ENCODE results near the gene KASH5.
A peak's percentile ranks its signal among the peaks of the same experiment; 100 is the strongest.
"Not testable (repeated sequence)": the region's sequence is repeated elsewhere in the genome, so short reads cannot be mapped to it uniquely, and the experiment has no call there.

The KASH5 gene

DNA sequence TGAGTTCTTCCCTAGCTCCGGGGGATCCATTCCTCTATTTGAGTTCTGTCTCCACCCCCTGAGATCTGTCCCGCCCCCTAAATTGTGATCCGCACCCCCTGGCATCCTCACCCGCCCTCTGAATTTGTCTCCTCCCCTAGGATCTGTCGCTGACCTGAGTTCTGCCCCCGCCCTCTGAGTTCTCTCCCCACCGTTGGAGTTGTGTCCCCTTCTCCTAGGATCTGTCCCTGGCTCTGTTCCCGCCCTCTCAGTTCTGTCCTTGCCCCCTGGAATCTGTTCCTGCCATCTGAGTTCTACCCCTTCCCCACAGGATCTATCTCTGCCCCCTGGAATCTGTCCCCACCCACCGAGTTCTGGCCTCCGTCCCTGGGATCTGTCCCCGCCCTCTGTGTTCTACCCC lies 54.3 kb downstream of the KASH5 start:
- Histone ChIP-seq H3K4me3 (ENCODE audit: control insufficient read depth in 1 of 7, extremely low read depth in 1 of 7, insufficient read depth in 4 of 7, low read depth in 2 of 7, low read length in 6 of 7) (peak overlapping the region in 3 of 7 experiments; percentile 3 to 79 (median 79)), H3K4me1 (ENCODE audit: control extremely low read depth in 1 of 4, control insufficient read depth in 4 of 4, insufficient read depth in 4 of 4, low read length in 3 of 4) (peaks cover 0 to 22% (median 15%) of the 10 kb centered on the region in 4 experiments), H3K36me3 (ENCODE audit: control insufficient read depth in 4 of 4, insufficient read depth in 4 of 4, low read length in 3 of 4) (peaks cover 0 to 14% (median 8%) of the 10 kb centered on the region in 4 experiments), H3K27me3 (replicated peaks in 2 of 5; ENCODE audit: control insufficient read depth in 4 of 5, insufficient read depth in 5 of 5, low read length in 4 of 5) (peaks cover 2 to 52% (median 36%) of the 10 kb centered on the region in 5 experiments), H3K27ac (ENCODE audit: insufficient read depth in 1 of 2, low read depth in 1 of 2, low read length in 2 of 2, poor library complexity in 1 of 2, severe bottlenecking in 2 of 2) (no peak overlapping the region), H3K9me3 (ENCODE audit: control extremely low read depth in 1 of 5, control insufficient read depth in 4 of 5, insufficient read depth in 2 of 5, low read depth in 1 of 5, low read length in 4 of 5) (no peaks in the 10 kb centered on the region)
- DNase-seq, result no peak
- ChIA-PET CTCF (interaction anchor here (1.0 to 2.2 kb wide), 3 partner anchors 32 to 141 kb away, joined by 3 to 9 read pairs (median 4); no protein-coding TSS in a partner anchor), POLR2A (no interaction called here)
- WGBS (ENCODE audit: insufficient coverage), result 10% methylated on average over 11 of the region's 11 CpGs

DNA sequence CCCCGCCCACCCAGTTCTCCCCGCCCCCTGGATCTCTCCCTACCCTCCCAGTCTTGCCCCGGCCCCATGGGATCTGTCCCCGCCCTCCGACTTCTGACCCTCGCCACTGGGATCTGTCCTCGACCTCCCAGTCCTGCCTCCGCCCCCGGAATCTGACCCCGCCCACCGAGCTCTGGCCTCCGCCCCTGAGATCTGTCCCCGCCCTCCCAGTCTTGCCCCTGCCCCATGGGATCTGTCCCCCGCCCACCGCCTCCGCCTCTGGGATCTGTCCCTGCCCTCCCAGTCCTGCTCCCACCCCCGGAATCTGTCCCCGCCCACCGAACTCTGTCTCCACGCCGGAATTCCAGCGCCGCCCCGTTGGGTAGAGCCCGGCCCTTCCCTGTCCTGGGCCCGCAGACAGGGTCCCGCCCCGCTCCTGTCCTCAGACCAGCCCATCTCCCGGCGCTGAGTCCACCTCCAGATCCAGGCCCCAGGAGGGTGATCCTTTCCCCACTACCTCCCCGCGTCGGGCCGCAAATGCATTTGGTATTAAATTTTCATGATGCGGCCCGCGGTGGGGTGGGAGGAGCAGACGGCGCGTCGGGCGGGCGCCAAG lies 54.8 kb downstream of the KASH5 start:
- no peak for DNase-seq
- H3K36me3 ChIP-seq (ENCODE audit: control insufficient read depth in 4 of 4, insufficient read depth in 4 of 4, low read length in 3 of 4), result peaks cover 0 to 17% (median 10%) of the 10 kb centered on the region in 4 experiments
- H3K4me3 ChIP-seq (ENCODE audit: control insufficient read depth in 1 of 7, extremely low read depth in 1 of 7, insufficient read depth in 4 of 7, low read depth in 2 of 7, low read length in 6 of 7), result peak overlapping the region; percentile 43 to 79 (median 69)
- WGBS (ENCODE audit: insufficient coverage), result 0% methylated on average over 25 of the region's 43 CpGs
- ChIA-PET CTCF (interaction anchor here (0.7 to 2.2 kb wide), 3 partner anchors 13 to 142 kb away, joined by 3 to 9 read pairs (median 4); no protein-coding TSS in a partner anchor), POLR2A (no interaction called here)
- H3K4me1 ChIP-seq (ENCODE audit: control extremely low read depth in 1 of 4, control insufficient read depth in 4 of 4, insufficient read depth in 4 of 4, low read length in 3 of 4), result peaks cover 0 to 22% (median 15%) of the 10 kb centered on the region in 4 experiments
- H3K27me3 ChIP-seq (replicated peaks in 2 of 5; ENCODE audit: control insufficient read depth in 4 of 5, insufficient read depth in 5 of 5, low read length in 4 of 5), result peaks cover 2 to 47% (median 34%) of the 10 kb centered on the region in 5 experiments
- no peaks in the 10 kb centered on the region for H3K9me3 ChIP-seq (ENCODE audit: control extremely low read depth in 1 of 5, control insufficient read depth in 4 of 5, insufficient read depth in 2 of 5, low read depth in 1 of 5, low read length in 4 of 5)
- H3K27ac ChIP-seq (ENCODE audit: insufficient read depth in 1 of 2, low read depth in 1 of 2, low read length in 2 of 2, poor library complexity in 1 of 2, severe bottlenecking in 2 of 2), result no peak overlapping the region

DNA sequence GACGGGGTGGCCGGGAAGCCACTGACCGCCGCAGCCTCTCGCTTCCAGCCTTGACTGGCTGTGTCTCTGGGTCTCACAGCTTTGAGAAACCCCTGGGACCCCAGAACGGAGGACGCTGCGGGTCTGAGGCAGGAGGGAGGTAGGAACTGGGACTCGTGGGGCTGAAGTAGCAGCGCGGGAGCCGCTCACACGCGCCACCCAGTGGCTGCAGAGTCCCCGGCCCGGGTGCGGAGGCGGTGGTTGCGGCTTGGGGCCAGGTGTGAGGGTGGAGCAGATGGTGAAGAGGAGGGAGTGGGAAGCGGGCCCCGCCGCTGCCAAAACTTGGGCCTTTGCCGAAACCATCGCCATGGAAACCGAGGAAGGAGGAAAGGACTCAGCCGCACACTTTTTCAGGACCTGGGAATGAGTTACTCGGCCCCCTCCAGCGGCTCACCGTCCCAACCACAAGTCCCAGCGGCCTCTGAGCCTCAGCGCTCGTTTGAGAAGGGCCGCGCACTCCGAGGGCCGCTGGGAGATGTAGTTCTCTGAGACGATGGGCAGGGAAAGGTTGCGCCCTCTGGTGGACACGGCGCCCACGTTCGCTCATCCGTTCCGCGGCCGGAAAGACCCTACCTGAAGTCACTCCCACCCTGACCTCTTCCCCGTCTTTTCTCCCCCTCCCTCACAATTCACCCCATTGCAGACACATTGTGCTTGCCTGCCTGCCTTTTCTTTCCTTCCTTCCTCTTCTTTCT lies 55.5 kb downstream of the KASH5 start:
- Histone ChIP-seq H3K4me3 (ENCODE audit: control insufficient read depth in 1 of 7, extremely low read depth in 1 of 7, insufficient read depth in 4 of 7, low read depth in 2 of 7, low read length in 6 of 7) (peak overlapping the region; percentile 43 to 79 (median 69)), H3K27me3 (replicated peaks in 2 of 5; ENCODE audit: control insufficient read depth in 4 of 5, insufficient read depth in 5 of 5, low read length in 4 of 5) (peaks cover 2 to 40% (median 28%) of the 10 kb centered on the region in 5 experiments), H3K4me1 (ENCODE audit: control extremely low read depth in 1 of 4, control insufficient read depth in 4 of 4, insufficient read depth in 4 of 4, low read length in 3 of 4) (peaks cover 0 to 22% (median 15%) of the 10 kb centered on the region in 4 experiments), H3K27ac (ENCODE audit: insufficient read depth in 1 of 2, low read depth in 1 of 2, low read length in 2 of 2, poor library complexity in 1 of 2, severe bottlenecking in 2 of 2) (no peak overlapping the region), H3K9me3 (ENCODE audit: control extremely low read depth in 1 of 5, control insufficient read depth in 4 of 5, insufficient read depth in 2 of 5, low read depth in 1 of 5, low read length in 4 of 5) (no peaks in the 10 kb centered on the region), H3K36me3 (ENCODE audit: control insufficient read depth in 4 of 4, insufficient read depth in 4 of 4, low read length in 3 of 4) (peaks cover 0 to 24% (median 14%) of the 10 kb centered on the region in 4 experiments)
- CTCF ChIA-PET, result interaction anchor here (0.7 to 2.7 kb wide), 3 partner anchors 14 to 50 kb away, joined by 4 to 20 read pairs (median 9); no protein-coding TSS in a partner anchor
- DNase-seq, result peak; percentile 94 to 95 (median 95)
- under 1% methylated on average over 44 of the region's 47 CpGs for WGBS (ENCODE audit: insufficient coverage)
- POLR2A ChIA-PET, result no interaction called here

DNA sequence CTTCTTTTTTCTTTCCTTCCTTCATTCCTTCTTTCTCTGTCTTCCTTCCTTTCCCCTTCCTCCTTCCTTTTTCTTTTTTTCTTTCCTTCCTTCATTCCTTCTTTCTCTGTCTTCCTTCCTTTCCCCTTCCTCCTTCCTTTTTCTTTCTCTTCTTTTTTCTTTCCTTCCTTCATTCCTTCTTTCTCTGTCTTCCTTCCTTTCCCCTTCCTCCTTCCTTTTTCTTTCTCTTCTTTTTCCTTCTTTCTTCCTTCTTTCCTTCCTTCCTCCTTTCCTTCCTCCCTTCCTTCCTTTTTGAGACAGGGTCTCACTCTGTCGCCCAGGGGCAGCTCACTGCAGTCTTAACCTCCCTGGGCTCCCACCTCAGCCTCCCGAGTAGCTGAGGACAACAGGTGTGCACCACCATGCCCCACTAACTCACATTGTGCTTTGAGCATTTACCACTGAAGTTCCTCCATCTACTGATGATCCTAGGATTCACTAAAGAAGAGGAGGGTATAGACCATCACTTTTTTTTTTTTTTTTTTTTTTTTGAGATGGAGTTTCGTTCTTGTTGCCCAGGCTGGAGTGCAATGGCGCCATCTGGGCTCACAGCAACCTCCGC lies 56.2 kb downstream of the KASH5 start:
- H3K9me3 ChIP-seq (ENCODE audit: control extremely low read depth in 1 of 5, control insufficient read depth in 4 of 5, insufficient read depth in 2 of 5, low read depth in 1 of 5, low read length in 4 of 5); H3K27ac ChIP-seq (ENCODE audit: insufficient read depth in 1 of 2, low read depth in 1 of 2, low read length in 2 of 2, poor library complexity in 1 of 2, severe bottlenecking in 2 of 2); DNase-seq; POLR2A ChIA-PET: not testable (repeated sequence)
- WGBS (ENCODE audit: insufficient coverage), result 85% methylated on average over 3 of the region's 5 CpGs
- Histone ChIP-seq H3K36me3 (ENCODE audit: control insufficient read depth in 4 of 4, insufficient read depth in 4 of 4, low read length in 3 of 4) (peaks cover 0 to 28% (median 19%) of the 10 kb centered on the region in 4 experiments), H3K4me3 (ENCODE audit: control insufficient read depth in 1 of 7, extremely low read depth in 1 of 7, insufficient read depth in 4 of 7, low read depth in 2 of 7, low read length in 6 of 7) (peak overlapping the region in 2 of 7 experiments; percentile 70 to 79), H3K27me3 (replicated peaks in 2 of 5; ENCODE audit: control insufficient read depth in 4 of 5, insufficient read depth in 5 of 5, low read length in 4 of 5) (peaks cover 0 to 34% (median 21%) of the 10 kb centered on the region in 5 experiments), H3K4me1 (ENCODE audit: control extremely low read depth in 1 of 4, control insufficient read depth in 4 of 4, insufficient read depth in 4 of 4, low read length in 3 of 4) (peaks cover 0 to 22% (median 15%) of the 10 kb centered on the region in 4 experiments)
- CTCF ChIA-PET, result interaction anchor here (0.7 to 2.7 kb wide), 5 partner anchors 8 to 63 kb away, joined by 3 to 20 read pairs (median 5); no protein-coding TSS in a partner anchor

DNA sequence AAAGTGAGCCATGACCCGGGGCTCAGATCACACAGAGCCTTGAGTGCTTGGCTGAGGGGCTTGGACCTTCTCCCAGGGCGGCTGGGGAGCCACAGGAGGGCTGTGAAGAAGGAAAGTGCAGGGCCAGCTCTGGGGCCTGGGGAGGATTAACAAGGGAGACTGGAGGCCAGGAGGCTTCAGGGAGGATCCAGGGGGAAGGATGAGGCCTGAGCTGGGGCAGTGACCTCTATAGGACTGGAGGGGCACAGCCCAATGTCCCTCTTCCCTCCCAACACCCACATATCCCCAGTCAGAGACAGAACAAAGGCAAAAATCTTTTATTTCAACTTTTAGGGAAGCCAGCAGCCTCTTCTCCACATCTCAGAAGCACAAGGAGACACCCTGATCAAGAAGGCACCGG lies 57.9 kb downstream of the KASH5 start:
- ChIA-PET CTCF (interaction anchor here (1.0 to 2.7 kb wide), 5 partner anchors 25 to 145 kb away, joined by 3 to 20 read pairs (median 5); no protein-coding TSS in a partner anchor), POLR2A (no interaction called here)
- no peak overlapping the region for H3K27ac ChIP-seq (ENCODE audit: insufficient read depth in 1 of 2, low read depth in 1 of 2, low read length in 2 of 2, poor library complexity in 1 of 2, severe bottlenecking in 2 of 2)
- no peak for DNase-seq
- no peak overlapping the region for H3K4me3 ChIP-seq (ENCODE audit: control insufficient read depth in 1 of 7, extremely low read depth in 1 of 7, insufficient read depth in 4 of 7, low read depth in 2 of 7, low read length in 6 of 7)
- H3K27me3 ChIP-seq (replicated peaks in 2 of 5; ENCODE audit: control insufficient read depth in 4 of 5, insufficient read depth in 5 of 5, low read length in 4 of 5), result peaks cover 0 to 16% (median 8%) of the 10 kb centered on the region in 5 experiments
- H3K9me3 ChIP-seq (ENCODE audit: control extremely low read depth in 1 of 5, control insufficient read depth in 4 of 5, insufficient read depth in 2 of 5, low read depth in 1 of 5, low read length in 4 of 5), result no peaks in the 10 kb centered on the region
- WGBS (ENCODE audit: insufficient coverage), result 67% methylated on average over 2 of the region's 3 CpGs
- H3K4me1 ChIP-seq (ENCODE audit: control extremely low read depth in 1 of 4, control insufficient read depth in 4 of 4, insufficient read depth in 4 of 4, low read length in 3 of 4), result peaks cover 0 to 30% (median 22%) of the 10 kb centered on the region in 4 experiments
- peaks cover 0 to 39% (median 23%) of the 10 kb centered on the region in 4 experiments for H3K36me3 ChIP-seq (ENCODE audit: control insufficient read depth in 4 of 4, insufficient read depth in 4 of 4, low read length in 3 of 4)

GRCh38 chr19:49447485-49448431 lies 59.7 kb downstream of the KASH5 start:
- no peak for DNase-seq
- Histone ChIP-seq H3K4me3 (ENCODE audit: control insufficient read depth in 1 of 7, extremely low read depth in 1 of 7, insufficient read depth in 4 of 7, low read depth in 2 of 7, low read length in 6 of 7) (no peak overlapping the region), H3K4me1 (ENCODE audit: control extremely low read depth in 1 of 4, control insufficient read depth in 4 of 4, insufficient read depth in 4 of 4, low read length in 3 of 4) (peaks cover 0 to 26% (median 20%) of the 10 kb centered on the region in 4 experiments), H3K9me3 (ENCODE audit: control extremely low read depth in 1 of 5, control insufficient read depth in 4 of 5, insufficient read depth in 2 of 5, low read depth in 1 of 5, low read length in 4 of 5) (no peaks in the 10 kb centered on the region), H3K27me3 (replicated peaks in 2 of 5; ENCODE audit: control insufficient read depth in 4 of 5, insufficient read depth in 5 of 5, low read length in 4 of 5) (no peaks in the 10 kb centered on the region), H3K27ac (ENCODE audit: insufficient read depth in 1 of 2, low read depth in 1 of 2, low read length in 2 of 2, poor library complexity in 1 of 2, severe bottlenecking in 2 of 2) (no peak overlapping the region), H3K36me3 (ENCODE audit: control insufficient read depth in 4 of 4, insufficient read depth in 4 of 4, low read length in 3 of 4) (peaks cover 0 to 39% (median 23%) of the 10 kb centered on the region in 4 experiments)
- CTCF ChIA-PET, result interaction anchor here (1.0 to 1.7 kb wide), 5 partner anchors 11 to 26 kb away, joined by 3 to 5 read pairs (median 4); no protein-coding TSS in a partner anchor
- POLR2A ChIA-PET, result no interaction called here
- 94% methylated on average over 30 of the region's 32 CpGs for WGBS (ENCODE audit: insufficient coverage)
